Endodermal cell (in vitro differentiated cells): ENCODE results near the gene C6orf163. TPM values are rescaled to one million over a fixed set of nuclear protein-coding genes. Genes with fewer than 3 reads are reported as not detected.

Experiments
- DNase-seq: peaks from one replicate; pipeline ENCODE4 v3.0.0-alpha.2; 2017
- H3K27ac ChIP-seq: 2 replicates; pipeline ENCODE4 v1.5.1; 2013; ENCODE audit warnings: mild to moderate bottlenecking, low read depth, low read length, moderate library complexity
- H3K27me3 ChIP-seq: 2 replicates; pipeline ENCODE4 v1.6.1; 2013; ENCODE audit warnings: mild to moderate bottlenecking, low read length, moderate library complexity; ENCODE audit not compliant: insufficient read depth, control insufficient read depth, poor library complexity, severe bottlenecking
- H3K36me3 ChIP-seq: 2 replicates; pipeline ENCODE4 v1.7.0; 2013; ENCODE audit warnings: mild to moderate bottlenecking, low read length, moderate library complexity; ENCODE audit not compliant: control insufficient read depth, insufficient read depth
- H3K4me1 ChIP-seq: one replicate; pipeline ENCODE4 v1.7.0; 2013; ENCODE audit warnings: low read length; ENCODE audit not compliant: control insufficient read depth, insufficient read depth
- H3K4me3 ChIP-seq: 2 replicates; pipeline ENCODE4 v1.5.1; 2013; ENCODE audit warnings: mild to moderate bottlenecking, low read length, moderate library complexity
- H3K9ac ChIP-seq: 2 replicates; pipeline ENCODE4 v1.6.1; 2013; ENCODE audit warnings: mild to moderate bottlenecking, low read length, moderate library complexity; ENCODE audit not compliant: poor library complexity, severe bottlenecking; ENCODE audit errors: extremely low read depth
- H3K9me3 ChIP-seq: 2 replicates; pipeline ENCODE4 v1.6.1; 2013; ENCODE audit warnings: mild to moderate bottlenecking, low read length, moderate library complexity; ENCODE audit not compliant: control insufficient read depth
- H3K27ac Mint-ChIP-seq: 2 replicates; pipeline ENCODE4 v1.8.0; 2020; ENCODE audit warnings: mixed read lengths
- H3K27me3 Mint-ChIP-seq: 2 replicates; pipeline ENCODE4 v1.8.0; 2021; ENCODE audit warnings: mild to moderate bottlenecking, mixed read lengths; ENCODE audit not compliant: insufficient read depth
- H3K36me3 Mint-ChIP-seq: 2 replicates; pipeline ENCODE4 v1.8.0; 2020; ENCODE audit warnings: low read depth, mixed read lengths
- H3K4me1 Mint-ChIP-seq: 2 replicates; pipeline ENCODE4 v1.8.0; 2020; ENCODE audit warnings: mixed read lengths
- H3K4me3 Mint-ChIP-seq: 2 replicates; pipeline ENCODE4 v1.8.0; 2020; ENCODE audit warnings: mild to moderate bottlenecking, moderate library complexity, mixed read lengths
- H3K9me3 Mint-ChIP-seq: 2 replicates; pipeline ENCODE4 v1.8.0; 2020; ENCODE audit warnings: mild to moderate bottlenecking, mixed read lengths
- CTCF ChIP-seq: fragments of 200-600 bp; sonication (generic); conservative IDR thresholded peaks from 2 replicates; pipeline ENCODE4 v1.5.0; 2021; ENCODE audit warnings: antibody characterized with exemption, mild to moderate bottlenecking
- WGBS, 2 experiments: methylation state at CpG; one replicate each; pipeline versions ENCODE4 v1.1.5 to v1.1.7; 2013; ENCODE audit warnings: missing lambda C conversion rate in 2 of 2, mixed read lengths in 1 of 2; ENCODE audit not compliant: insufficient coverage in 1 of 2, insufficient read length in 1 of 2; 5-methylcytosine and 5-hydroxymethylcytosine counted together
- total RNA-seq, 2 donors: library from RNA; stranded (reverse); fragmentation: NEBNext Ultra II Directional in 1 of 2; extraction: Animal tissue kit (Norgen Biotek cat#: 25700) in 1 of 2; gene quantifications; 2 replicates in 1 of 2; 3 replicates in 1 of 2; pipeline ENCODE4 v1.2.1, GENCODE V29; 2021

Gene C6orf163
- total RNA-seq, 2 donors from 2014 or later: 4.5 to 5.2 TPM

GRCh38 chr6:87395431-87395830 lies 50.8 kb downstream of the C6orf163 start:
- H3K4me1 ChIP-seq: no peaks in the 10 kb centered on the region
- H3K27ac Mint-ChIP-seq: no peak overlapping the region
- no peaks in the 10 kb centered on the region for H3K4me1 Mint-ChIP-seq
- H3K36me3 ChIP-seq: no peaks in the 10 kb centered on the region
- no peak overlapping the region for H3K9ac ChIP-seq
- 83 to 85% methylated on average over 2 of the region's 2 CpGs for WGBS, 2 experiments
- H3K4me3 ChIP-seq: no peak overlapping the region
- no peak overlapping the region for H3K27ac ChIP-seq
- H3K36me3 Mint-ChIP-seq: no peaks in the 10 kb centered on the region
- no peak for TF ChIP-seq CTCF
- no peak for DNase-seq
- H3K4me3 Mint-ChIP-seq: no peak overlapping the region
- no peaks in the 10 kb centered on the region for H3K9me3 ChIP-seq
- no peaks in the 10 kb centered on the region for H3K9me3 Mint-ChIP-seq
- H3K27me3 ChIP-seq: no peaks in the 10 kb centered on the region
- H3K27me3 Mint-ChIP-seq: peaks cover 3% of the 10 kb centered on the region

- Histone ChIP-seq H3K4me3 (no peak overlapping the region), H3K27ac (no peak overlapping the region), H3K27me3 (no peaks in the 10 kb centered on the region), H3K9ac (no peak overlapping the region), H3K9me3 (no peaks in the 10 kb centered on the region), H3K4me1 (no peaks in the 10 kb centered on the region), H3K36me3 (no peaks in the 10 kb centered on the region)
- no peak for DNase-seq
- no peaks in the 10 kb centered on the region for H3K36me3 Mint-ChIP-seq
- no peak for TF ChIP-seq CTCF
- H3K4me1 Mint-ChIP-seq: no peaks in the 10 kb centered on the region
- peaks cover 5% of the 10 kb centered on the region for H3K27me3 Mint-ChIP-seq
- H3K9me3 Mint-ChIP-seq: no peaks in the 10 kb centered on the region
- WGBS, 2 experiments: 92 to 94% methylated on average over 10 of the region's 10 CpGs
- H3K27ac Mint-ChIP-seq: no peak overlapping the region
- H3K4me3 Mint-ChIP-seq: no peak overlapping the region
Measured at GRCh38 chr6:87396595-87397392, 52.2 kb downstream of the C6orf163 start.

- TF ChIP-seq CTCF: no peak
- Histone ChIP-seq H3K36me3 (no peaks in the 10 kb centered on the region), H3K27ac (no peak overlapping the region), H3K9ac (no peak overlapping the region), H3K4me1 (no peaks in the 10 kb centered on the region), H3K9me3 (no peaks in the 10 kb centered on the region), H3K27me3 (no peaks in the 10 kb centered on the region), H3K4me3 (no peak overlapping the region)
- DNase-seq: no peak
- WGBS, 2 experiments: 82 to 100% methylated on average over 1 of the region's 1 CpG
- Mint-ChIP-seq H3K36me3 (no peaks in the 10 kb centered on the region), H3K4me3 (no peak overlapping the region), H3K27me3 (peaks cover 5% of the 10 kb centered on the region), H3K9me3 (no peaks in the 10 kb centered on the region), H3K4me1 (no peaks in the 10 kb centered on the region), H3K27ac (no peak overlapping the region)
Measured at GRCh38 chr6:87397656-87398055, 53.0 kb downstream of the C6orf163 start.
